Activated B cell treated with CpG ODN at 0.5 μM for 24 hours (primary cell): ENCODE results near the gene KLHL29. TPM values are rescaled to one million over a fixed set of nuclear protein-coding genes. Genes with fewer than 3 reads are reported as not detected.

Source experiments
- ATAC-seq: fragments of 200-7000 bp; cut with Tn5 transposase; one replicate; pipeline ENCODE4 v1.10.0; 2021; ENCODE audit warnings: low read depth, mild to moderate bottlenecking, moderate library complexity
- CTCF ChIA-PET: fragments of 350-600 bp; sonication (Branson Sonifier 250); formaldehyde crosslinking; loops from one replicate; lab custom pipeline; 2021; ENCODE audit warnings: antibody characterized with exemption; lab: Charles Lee
- POLR2A ChIA-PET: fragments of 350-600 bp; sonication (Branson Sonifier 250); formaldehyde crosslinking; loops from one replicate; lab custom pipeline; 2021; ENCODE audit warnings: antibody characterized with exemption; lab: Charles Lee
- DNase-seq: peaks from one replicate; pipeline ENCODE4 v3.0.0; 2022
- H3K27ac Mint-ChIP-seq: one replicate; pipeline ENCODE4 v1.8.0; 2020; ENCODE audit warnings: mixed read lengths
- H3K27me3 Mint-ChIP-seq: one replicate; pipeline ENCODE4 v1.8.0; 2021; ENCODE audit warnings: mixed read lengths
- H3K36me3 Mint-ChIP-seq: one replicate; pipeline ENCODE4 v1.8.0; 2021; ENCODE audit warnings: low read depth, mixed read lengths
- H3K4me1 Mint-ChIP-seq: one replicate; pipeline ENCODE4 v1.8.0; 2021; ENCODE audit warnings: mixed read lengths
- H3K4me3 Mint-ChIP-seq: one replicate; pipeline ENCODE4 v1.8.0; 2020; ENCODE audit warnings: mild to moderate bottlenecking, mixed read lengths
- H3K9me3 Mint-ChIP-seq: one replicate; pipeline ENCODE4 v1.8.0; 2020; ENCODE audit warnings: mixed read lengths
- CTCF ChIP-seq: fragments of 200-600 bp; IDR thresholded peaks from one replicate; pipeline ENCODE4 v1.8.0; 2022; ENCODE audit warnings: antibody characterized with exemption, mild to moderate bottlenecking
- intact Hi-C: fragments of 100-400 bp; cut with micrococcal nuclease; formaldehyde crosslinking; loops from one replicate; pipeline ENCODE4 v1.15.1; 2024
- total RNA-seq: library from RNA; stranded (reverse); gene quantifications from 2 replicates; pipeline ENCODE4 v1.2.3, GENCODE V29; 2022

Gene KLHL29
- total RNA-seq, 1 donor from 2014 or later: 2.5 TPM

DNA sequence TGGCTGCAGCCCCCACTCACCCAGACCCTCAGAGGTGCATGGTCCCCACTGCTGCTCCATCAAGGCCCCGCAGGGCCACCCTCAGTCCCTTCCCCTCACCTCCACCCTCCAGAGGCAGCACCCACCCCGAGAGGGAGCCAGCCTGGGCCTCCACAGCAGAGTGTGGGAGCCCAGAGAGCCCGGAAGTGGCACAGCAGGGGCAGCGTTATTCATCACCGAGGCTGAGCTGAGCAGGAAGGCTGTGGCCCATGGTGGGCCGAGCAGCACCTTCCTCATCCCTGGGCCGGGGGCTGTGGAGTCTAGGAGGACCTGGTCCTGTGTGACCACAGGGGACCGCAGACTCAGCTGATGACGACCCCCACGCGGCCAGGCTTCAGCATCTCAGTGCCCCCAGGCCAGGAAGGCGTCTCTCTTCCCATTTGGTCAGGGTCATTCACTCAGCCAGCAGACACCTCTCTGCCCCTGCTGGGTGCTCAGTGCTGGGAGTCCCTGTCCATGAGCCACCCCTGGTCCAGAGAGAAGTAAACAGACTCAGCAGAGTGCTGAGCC, 283.9 kb downstream of the KLHL29 start:
- no peaks in the 10 kb centered on the region for H3K9me3 Mint-ChIP-seq
- ATAC-seq: no peak
- ChIA-PET POLR2A (no interaction called here), CTCF (no interaction called here)
- H3K27ac Mint-ChIP-seq: no peak overlapping the region
- peaks cover under 1% of the 10 kb centered on the region for H3K4me1 Mint-ChIP-seq
- no peak for TF ChIP-seq CTCF
- H3K4me3 Mint-ChIP-seq: no peak overlapping the region
- DNase-seq: no peak
- peaks cover 2% of the 10 kb centered on the region for H3K27me3 Mint-ChIP-seq
- no peaks in the 10 kb centered on the region for H3K36me3 Mint-ChIP-seq
- intact Hi-C loops: no loop called here

GRCh38 chr2:23669413-23670244, 284.6 kb downstream of the KLHL29 start:
- ATAC-seq (no peak), DNase-seq (no peak)
- Mint-ChIP-seq H3K27ac (no peak overlapping the region), H3K9me3 (no peaks in the 10 kb centered on the region), H3K4me3 (no peak overlapping the region), H3K4me1 (no peaks in the 10 kb centered on the region), H3K27me3 (no peaks in the 10 kb centered on the region), H3K36me3 (no peaks in the 10 kb centered on the region)
- intact Hi-C loops: no loop called here
- ChIA-PET CTCF (no interaction called here), POLR2A (no interaction called here)
- TF ChIP-seq CTCF: no peak

DNA sequence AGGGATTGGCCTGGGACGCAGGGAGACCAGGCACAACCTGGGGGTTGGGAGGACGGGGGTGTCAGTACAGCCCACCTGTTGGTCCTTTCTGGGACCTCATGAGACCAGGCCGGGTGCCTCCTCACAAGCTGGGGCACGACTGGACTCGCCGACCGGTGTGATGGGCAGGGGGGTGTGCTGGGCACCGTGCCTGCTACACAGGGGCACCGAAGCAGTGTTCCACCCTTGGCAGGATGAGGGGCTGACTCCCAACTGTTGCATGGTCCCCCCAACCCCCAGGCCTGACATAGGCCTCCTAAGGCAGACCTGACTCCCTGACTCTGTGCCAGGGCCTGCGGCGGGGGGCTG, 285.2 kb downstream of the KLHL29 start:
- Mint-ChIP-seq H3K9me3 (no peaks in the 10 kb centered on the region), H3K4me1 (no peaks in the 10 kb centered on the region), H3K36me3 (no peaks in the 10 kb centered on the region), H3K4me3 (no peak overlapping the region), H3K27me3 (no peaks in the 10 kb centered on the region), H3K27ac (no peak overlapping the region)
- intact Hi-C loops: no loop called here
- ATAC-seq (no peak), DNase-seq (no peak)
- CTCF ChIA-PET: no interaction called here
- POLR2A ChIA-PET: no interaction called here
- no peak for TF ChIP-seq CTCF

- H3K27me3 Mint-ChIP-seq: no peaks in the 10 kb centered on the region
- H3K27ac Mint-ChIP-seq: no peak overlapping the region
- DNase-seq (no peak), ATAC-seq (no peak)
- ChIA-PET POLR2A (no interaction called here), CTCF (no interaction called here)
- no peak for TF ChIP-seq CTCF
- intact Hi-C loops: no loop called here
- H3K4me3 Mint-ChIP-seq: no peak overlapping the region
- H3K36me3 Mint-ChIP-seq: no peaks in the 10 kb centered on the region
- no peaks in the 10 kb centered on the region for H3K4me1 Mint-ChIP-seq
- peaks cover 2% of the 10 kb centered on the region for H3K9me3 Mint-ChIP-seq
Measured at GRCh38 chr2:23673082-23673481, 288.1 kb downstream of the KLHL29 start.

DNA sequence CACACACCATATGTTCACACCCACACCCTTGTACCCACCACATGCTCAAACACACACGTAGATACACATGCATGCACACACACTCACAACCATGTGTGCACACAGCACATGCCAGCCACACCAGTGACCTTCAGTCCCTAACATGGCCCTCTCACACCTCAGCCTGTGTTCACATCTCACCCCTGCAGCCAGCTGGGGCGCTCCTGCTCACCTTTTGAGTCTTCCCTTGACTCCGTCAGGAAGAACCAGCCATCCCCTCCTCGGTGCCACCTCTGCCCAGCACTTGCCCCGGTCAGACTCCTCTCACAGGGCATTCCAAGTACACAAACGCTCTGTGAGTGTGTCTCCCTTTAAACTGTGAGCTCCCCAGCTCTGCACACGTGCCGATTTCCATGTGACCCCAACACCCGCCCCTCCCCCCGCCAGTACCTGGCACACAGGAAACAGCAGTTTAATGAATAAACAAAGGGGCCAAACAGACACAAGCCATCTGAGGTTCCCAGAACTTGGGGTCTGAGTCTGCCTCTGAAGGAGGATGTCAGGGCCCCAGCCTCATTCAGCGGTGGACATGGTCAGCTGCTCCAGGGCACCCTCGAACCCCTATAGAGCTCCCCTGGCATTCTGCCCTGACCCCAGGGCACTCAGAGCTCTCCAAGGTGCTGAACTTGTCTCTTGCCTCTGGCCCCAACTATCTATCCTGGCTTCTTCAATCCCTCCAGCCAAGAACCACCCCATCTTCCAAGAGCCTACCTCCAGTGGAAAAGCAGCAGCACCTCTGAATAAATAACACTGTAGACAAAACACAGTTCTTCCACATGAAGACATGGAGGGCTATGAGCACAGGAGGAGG, 289.1 kb downstream of the KLHL29 start:
- intact Hi-C loops: no loop called here
- ATAC-seq (no peak), DNase-seq (no peak)
- TF ChIP-seq CTCF: no peak
- no peaks in the 10 kb centered on the region for H3K27me3 Mint-ChIP-seq
- no peak overlapping the region for H3K27ac Mint-ChIP-seq
- no peak overlapping the region for H3K4me3 Mint-ChIP-seq
- CTCF ChIA-PET: no interaction called here
- H3K36me3 Mint-ChIP-seq: no peaks in the 10 kb centered on the region
- no peaks in the 10 kb centered on the region for H3K4me1 Mint-ChIP-seq
- POLR2A ChIA-PET: interaction anchor here (0.6 kb wide), 1 partner anchor 237 kb away, joined by 16 read pairs; no protein-coding TSS in a partner anchor
- H3K9me3 Mint-ChIP-seq: peaks cover 7% of the 10 kb centered on the region
